NOMO-1 (cell line): ENCODE results near the gene SEL1L3.
A peak's percentile ranks its signal among the peaks of the same experiment; 100 is the strongest.

Experiments
- DNase-seq, 2 experiments: peaks; one replicate each; lab custom pipeline; 2025; ENCODE audit not compliant: unreplicated experiment in 2 of 2; lab: John Stamatoyannopoulos, UW

Gene SEL1L3

GRCh38 chr4:25857403-25857802 is 5.4 kb downstream of the SEL1L3 start:
- no peak for DNase-seq

GRCh38 chr4:25856756-25857155 is 6.0 kb downstream of the SEL1L3 start:
- peak in 1 of 2 experiments; percentile 53 for DNase-seq

DNA sequence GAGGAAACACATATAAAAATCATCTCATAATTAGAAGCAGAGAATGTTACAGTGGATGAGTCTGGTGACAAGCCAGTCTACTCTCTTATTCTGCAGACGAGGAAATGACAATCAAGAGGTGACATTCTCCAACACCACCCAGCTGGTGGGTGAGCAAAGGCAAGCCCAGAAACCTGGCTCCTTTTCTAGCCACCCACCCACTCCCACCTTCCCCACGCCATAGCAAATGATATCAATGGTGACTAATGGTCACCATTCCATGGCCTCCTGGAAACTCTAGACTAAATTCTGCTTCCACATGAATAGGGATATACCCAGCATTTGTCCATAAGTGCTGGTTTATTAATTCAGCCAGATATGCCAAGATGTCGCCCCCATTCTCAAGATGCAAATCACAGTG is 10.7 kb downstream of the SEL1L3 start:
- no peak for DNase-seq

- DNase-seq: no peak
Observed at GRCh38 chr4:25847329-25847728, 15.5 kb downstream of the SEL1L3 start.

- no peak for DNase-seq
Observed at GRCh38 chr4:25845841-25846653, 16.7 kb downstream of the SEL1L3 start.

- peak; percentile 18 to 69 for DNase-seq
Observed at GRCh38 chr4:25844961-25845712, 17.7 kb downstream of the SEL1L3 start.

DNA sequence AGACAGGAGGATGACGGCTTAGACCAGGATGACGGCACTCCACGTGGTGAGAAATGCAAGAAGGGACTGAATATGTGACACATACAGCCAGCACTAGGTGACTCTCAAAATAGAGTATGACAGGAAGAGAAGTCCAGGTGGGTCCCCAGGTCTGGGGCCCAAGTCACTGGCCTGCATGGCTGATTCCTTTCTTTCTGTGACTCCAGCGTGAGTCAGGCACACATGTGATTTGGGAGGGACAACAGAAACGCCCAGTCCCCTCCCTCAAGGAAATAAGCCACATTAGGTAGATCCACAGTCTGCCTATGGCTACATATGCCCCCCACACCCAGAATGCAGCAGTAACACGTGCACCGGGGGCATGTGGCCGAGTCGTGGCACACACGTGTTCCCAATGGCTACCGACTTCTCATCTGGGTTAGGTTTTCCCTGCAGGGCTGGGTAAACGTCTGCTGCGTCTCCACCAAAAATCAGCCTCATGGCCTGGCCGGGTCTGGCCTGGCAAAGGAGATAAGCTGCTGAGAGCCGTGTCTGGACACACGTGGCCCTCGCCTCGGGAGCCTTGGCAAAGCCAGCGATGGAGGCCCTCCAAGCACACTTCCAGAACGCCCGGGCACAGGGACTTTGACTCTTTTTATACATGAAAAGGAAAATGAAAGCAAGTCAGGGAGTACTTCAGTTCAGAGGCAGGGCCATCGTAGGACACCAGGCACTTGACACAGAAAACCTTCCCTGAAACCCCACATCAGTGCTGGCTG is 19.3 kb downstream of the SEL1L3 start:
- DNase-seq: no peak

GRCh38 chr4:25842229-25842845 is 20.5 kb downstream of the SEL1L3 start:
- peak; percentile 22 to 23 for DNase-seq

- DNase-seq: no peak
Observed at GRCh38 chr4:25839687-25840086, 23.1 kb downstream of the SEL1L3 start.

DNA sequence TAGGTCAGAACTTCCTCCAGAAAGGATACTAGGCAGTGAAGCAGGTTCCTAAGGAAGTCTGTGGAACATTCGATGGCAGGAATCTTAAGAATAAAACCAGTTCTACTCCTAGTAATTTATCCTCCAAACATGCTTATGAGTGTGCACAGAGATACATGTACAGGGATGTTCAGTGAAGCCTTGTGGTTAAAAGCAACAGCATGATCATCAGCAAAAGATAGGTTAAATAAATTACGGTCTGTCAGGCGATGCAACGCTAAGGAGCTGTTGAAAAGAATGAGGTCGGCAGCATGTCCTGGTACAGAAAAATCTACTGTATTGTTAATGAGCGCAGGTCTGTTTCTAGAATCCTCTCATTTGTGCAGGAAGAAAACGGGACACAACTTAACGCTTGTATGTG is 23.6 kb downstream of the SEL1L3 start:
- DNase-seq: no peak

- no peak for DNase-seq
Observed at GRCh38 chr4:25838526-25838925, 24.3 kb downstream of the SEL1L3 start.

- DNase-seq: no peak
Observed at GRCh38 chr4:25837107-25837506, 25.7 kb downstream of the SEL1L3 start.

DNA sequence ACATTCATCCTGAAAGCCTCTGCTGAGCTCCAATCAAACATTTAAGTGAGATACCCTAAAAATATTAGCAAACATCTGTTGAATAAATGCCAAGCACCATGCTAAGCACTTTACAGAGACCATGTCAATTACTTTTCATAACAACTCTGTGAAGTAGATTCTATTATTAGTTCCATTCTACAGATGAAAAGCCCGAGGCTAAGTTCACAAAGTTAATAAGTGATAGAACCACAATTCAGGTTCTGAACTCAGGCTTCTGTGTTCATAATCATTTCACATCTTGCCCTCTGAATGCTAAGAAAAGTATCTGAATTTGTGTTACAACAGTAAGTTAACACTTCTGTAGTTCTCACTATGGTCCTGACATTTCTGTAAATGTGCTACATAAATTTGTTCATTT is 27.4 kb downstream of the SEL1L3 start:
- no peak for DNase-seq

GRCh38 chr4:25834411-25835107 is 28.2 kb downstream of the SEL1L3 start:
- DNase-seq: no peak

GRCh38 chr4:25830548-25830947 is 32.2 kb downstream of the SEL1L3 start:
- DNase-seq: no peak

GRCh38 chr4:25827897-25828296 is 34.9 kb downstream of the SEL1L3 start:
- no peak for DNase-seq

- no peak for DNase-seq
Observed at GRCh38 chr4:25827373-25827772, 35.4 kb downstream of the SEL1L3 start.

GRCh38 chr4:25826074-25826752 is 36.6 kb downstream of the SEL1L3 start:
- no peak for DNase-seq

DNA sequence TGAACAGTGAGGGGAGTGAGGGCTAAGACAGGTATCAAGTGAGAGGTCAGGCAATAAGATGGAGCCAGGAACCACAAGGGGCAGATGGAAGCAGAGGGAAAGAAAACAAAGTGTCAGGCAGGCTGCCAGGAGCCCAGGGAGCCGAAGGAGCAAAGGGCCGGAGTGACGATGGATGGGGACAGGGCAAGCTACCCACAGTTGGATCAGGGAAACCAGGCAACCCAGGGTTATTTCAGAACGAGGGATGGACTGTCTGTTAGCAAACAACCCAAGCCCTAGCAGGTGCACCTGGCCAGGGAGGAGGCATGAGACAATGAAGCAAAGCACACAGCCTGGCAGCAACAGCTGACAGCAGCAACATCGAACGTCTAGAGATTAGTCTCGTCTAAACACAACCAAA is 39.2 kb downstream of the SEL1L3 start:
- DNase-seq: no peak

DNA sequence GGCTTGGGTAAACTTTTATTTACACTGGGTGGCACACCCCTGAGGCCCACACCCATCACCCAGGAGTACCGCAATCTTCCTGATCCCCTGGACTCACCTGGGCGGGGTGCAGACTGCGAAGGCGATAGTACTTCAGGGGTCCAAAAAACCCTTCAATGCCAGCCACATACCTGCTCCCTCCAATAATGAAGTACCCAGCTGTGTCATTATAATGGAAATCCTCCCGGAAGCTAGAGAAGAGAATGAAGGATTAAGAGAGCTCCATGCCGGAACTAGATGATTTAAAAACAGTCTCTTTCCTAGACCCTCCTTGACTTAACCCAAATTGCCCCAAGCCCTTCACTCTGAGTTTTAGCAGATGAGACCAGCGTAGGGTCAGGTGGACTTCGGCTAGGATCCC is 40.9 kb downstream of the SEL1L3 start:
- DNase-seq: no peak
